Prostate gland (tissue), 2 donors: ENCODE data around the gene MYL4.

Source experiments
- CTCF ChIP-seq, 4 experiments: fragments of 200-600 bp in 2 of 4; fragments of 450-650 bp in 2 of 4; sonication (generic) in 2 of 4; IDR thresholded peaks; 1 replicate in 3 of 4; 2 replicates in 1 of 4; pipeline ENCODE4 v1.5.1; 2016 to 2019; ENCODE audit warnings: antibody characterized with exemption in 4 of 4, mild to moderate bottlenecking in 2 of 4, moderate library complexity in 2 of 4
- POLR2A ChIP-seq: fragments of 450-650 bp; IDR thresholded peaks from one replicate; pipeline ENCODE4 v1.6.1; 2016; ENCODE audit warnings: antibody characterized with exemption, mild to moderate bottlenecking
- POLR2AphosphoS5 ChIP-seq: sonication (generic); formaldehyde crosslinking; IDR thresholded peaks from one replicate; pipeline ENCODE4 v1.6.1; 2017; ENCODE audit warnings: antibody characterized with exemption

GRCh38 chr17:47208744-47209488 is at the start of gene MYL4:
- TF ChIP-seq CTCF (IDR thresholded peaks at IDR 0.05) (no peak), POLR2A (no peak), POLR2AphosphoS5 (no peak)
